GM19043 (cell line): Measurements from ENCODE around the gene HMGCS2.

Experiments
- ATAC-seq: cut with Tn5 transposase; IDR thresholded peaks from one replicate; pipeline ENCODE4 v1.9.1; 2021; ENCODE audit warnings: low read depth; ENCODE audit not compliant: unreplicated experiment

Gene HMGCS2

DNA sequence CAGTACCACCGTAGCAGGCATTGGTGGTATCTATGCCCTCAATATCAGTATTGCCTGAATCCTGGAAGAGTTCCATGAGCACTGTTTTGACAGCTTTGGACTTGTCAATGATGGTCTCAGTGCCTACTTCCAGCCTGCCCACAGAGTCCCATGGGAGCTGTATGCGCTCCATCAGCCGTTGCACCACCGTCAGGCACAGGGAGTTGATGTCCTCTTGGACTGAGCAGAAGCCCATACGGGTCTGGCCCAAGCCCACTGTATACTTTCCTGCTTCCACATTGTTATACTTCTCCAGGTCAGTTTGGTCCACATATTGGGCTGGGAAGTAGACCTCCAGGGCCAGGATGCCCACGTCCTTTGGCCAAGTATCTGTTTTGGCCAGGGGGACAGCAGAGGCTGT lies 4.5 kb downstream of the HMGCS2 start:
- ATAC-seq: no peak

DNA sequence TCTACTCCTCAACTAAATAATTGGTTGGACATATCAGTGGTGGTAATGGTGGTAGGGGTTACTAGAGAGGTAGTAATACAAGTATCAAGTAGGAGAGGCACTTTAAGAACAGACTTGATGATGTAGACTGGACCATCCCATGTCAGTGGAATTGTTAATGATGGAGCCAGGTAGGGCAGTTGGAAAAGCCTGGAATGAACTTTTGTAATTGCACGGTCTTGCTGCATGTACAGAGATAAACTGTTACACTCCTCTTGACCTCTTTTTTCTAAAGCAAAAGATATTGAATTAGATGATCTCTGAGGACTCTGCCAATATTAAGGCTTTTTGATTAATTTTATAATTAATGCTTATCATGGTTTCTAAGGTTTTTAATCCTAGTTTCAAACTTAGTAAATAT lies 5.8 kb downstream of the HMGCS2 start:
- ATAC-seq: no peak

DNA sequence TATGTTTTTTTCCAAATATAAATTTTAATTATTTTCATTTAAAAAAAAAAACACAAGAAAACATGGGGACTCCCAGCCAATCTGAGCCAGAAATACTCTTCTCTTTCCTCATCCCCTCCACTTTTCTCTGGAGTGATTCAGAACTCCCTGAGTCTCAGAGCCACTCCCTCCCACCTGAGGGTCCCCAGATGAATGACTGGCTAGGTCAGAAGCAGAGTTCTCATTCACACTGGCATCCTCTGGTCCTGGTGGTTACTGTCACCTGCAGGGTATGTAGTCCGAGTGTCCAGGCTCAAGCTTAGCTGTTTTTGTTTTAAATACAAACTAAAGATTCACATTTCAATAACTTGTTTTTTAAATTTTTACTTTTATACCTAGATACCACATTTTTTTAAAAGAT lies 6.3 kb downstream of the HMGCS2 start:
- ATAC-seq: no peak

DNA sequence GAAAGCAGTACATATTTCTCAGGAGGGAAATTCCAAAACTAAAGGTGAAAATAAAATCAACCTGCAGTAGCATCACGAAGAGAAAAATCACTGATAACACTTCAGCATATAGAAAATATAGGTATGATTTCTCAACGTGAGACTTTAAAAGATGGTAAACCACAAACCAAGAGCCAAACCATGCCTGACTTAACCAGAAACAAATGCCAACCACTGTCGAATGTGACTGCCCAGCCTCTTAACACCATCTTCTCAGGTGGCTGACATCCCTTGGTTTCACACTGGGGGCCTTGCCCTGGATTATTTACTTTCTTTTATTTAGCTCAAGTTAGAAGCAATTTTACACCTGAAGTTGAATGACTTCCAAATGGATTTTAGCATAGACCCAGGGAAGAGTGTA lies 10.1 kb downstream of the HMGCS2 start:
- no peak for ATAC-seq

DNA sequence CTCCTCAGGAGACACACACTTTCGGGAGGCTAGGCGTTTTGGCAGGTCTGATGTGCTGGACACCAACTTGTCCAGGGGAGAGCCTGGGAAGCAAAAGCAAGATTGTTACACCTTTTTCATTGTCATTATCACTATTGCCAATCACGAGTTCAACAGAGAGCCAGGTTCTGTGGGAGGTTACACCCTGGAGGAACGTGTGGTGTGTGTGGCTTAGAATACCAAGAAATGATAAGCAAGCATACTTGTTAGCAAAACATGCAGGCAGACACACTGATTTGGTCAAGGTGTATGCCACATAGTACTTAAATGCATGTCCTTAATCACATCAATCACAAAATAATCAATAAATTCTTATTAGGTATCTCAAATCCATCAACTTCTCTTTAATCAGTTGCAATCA lies 16.1 kb downstream of the HMGCS2 start:
- no peak for ATAC-seq

DNA sequence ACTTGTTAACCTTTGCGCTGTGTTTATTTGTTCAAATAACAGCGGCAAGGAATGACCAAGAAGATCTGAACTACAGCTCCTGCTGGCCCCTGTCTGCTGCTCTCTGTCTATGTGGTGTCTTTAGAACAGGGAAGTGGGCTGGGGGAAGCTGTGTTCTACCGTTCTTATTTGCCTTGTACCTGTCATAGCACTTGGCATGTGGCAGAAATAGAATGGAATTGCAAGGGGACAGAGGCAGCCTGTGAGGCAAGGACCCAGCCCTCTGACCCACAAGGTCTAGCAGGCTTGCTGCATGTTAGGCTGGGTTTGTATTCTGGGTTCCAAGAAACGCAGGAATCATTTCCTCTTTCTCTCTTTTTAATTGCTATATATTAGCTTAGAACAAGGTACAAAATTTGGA lies 20.7 kb downstream of the HMGCS2 start:
- ATAC-seq: no peak

DNA sequence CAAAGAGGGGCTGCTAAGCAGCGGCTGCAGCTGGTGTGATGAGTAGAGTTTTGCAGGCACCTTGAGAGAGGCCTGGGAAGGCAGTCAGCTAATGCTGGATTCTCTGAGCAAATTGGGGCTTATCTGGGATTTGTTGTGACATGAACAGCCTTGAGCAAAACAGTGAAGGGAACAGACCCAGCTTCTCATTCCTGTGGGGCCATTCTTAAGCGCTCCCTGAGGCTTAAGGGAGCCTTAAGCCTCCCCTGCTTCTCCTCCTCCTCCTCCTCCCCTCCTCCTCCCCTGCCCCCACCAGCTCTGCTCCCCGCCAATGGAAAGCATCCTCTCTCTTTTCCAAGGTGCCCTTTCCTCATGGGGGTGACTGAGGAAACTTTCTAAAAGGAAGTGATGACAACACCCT lies 21.3 kb downstream of the HMGCS2 start:
- no peak for ATAC-seq

DNA sequence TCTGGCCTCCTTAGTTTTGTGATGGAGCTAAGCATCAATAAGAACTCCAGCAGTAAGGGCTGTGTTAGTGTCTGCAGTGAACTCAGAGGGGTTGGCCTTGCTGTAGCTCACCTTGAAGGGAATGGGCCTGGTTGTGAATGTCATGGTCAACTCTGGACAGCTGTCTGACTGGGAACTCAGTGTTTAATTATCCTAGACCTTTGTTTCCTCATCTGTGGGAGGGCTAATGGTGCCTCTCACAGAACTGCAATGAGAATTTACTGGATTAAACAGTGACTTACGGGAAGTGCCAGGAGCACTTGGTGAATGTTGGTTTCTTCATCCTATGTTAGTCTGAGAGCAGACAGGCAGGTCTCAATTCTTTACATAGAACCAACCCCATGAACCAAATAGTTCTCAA lies 23.7 kb downstream of the HMGCS2 start:
- no peak for ATAC-seq

DNA sequence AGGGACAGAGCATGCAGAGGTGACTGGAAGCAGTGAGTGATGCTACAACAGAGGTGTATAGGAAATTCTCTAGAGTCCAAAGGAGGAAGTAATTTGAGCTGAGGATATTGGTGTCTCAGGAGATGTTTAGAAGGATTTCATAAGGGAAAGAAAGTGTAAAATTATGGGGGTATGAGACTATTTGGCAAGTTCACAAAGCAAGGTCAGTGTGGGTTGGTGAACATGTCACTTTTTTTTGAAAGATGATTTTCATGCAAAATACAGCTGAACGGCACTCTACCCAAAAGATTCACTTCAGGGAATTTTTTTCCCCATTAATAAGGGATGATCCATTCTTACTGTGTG lies 24.1 kb downstream of the HMGCS2 start:
- no peak for ATAC-seq

DNA sequence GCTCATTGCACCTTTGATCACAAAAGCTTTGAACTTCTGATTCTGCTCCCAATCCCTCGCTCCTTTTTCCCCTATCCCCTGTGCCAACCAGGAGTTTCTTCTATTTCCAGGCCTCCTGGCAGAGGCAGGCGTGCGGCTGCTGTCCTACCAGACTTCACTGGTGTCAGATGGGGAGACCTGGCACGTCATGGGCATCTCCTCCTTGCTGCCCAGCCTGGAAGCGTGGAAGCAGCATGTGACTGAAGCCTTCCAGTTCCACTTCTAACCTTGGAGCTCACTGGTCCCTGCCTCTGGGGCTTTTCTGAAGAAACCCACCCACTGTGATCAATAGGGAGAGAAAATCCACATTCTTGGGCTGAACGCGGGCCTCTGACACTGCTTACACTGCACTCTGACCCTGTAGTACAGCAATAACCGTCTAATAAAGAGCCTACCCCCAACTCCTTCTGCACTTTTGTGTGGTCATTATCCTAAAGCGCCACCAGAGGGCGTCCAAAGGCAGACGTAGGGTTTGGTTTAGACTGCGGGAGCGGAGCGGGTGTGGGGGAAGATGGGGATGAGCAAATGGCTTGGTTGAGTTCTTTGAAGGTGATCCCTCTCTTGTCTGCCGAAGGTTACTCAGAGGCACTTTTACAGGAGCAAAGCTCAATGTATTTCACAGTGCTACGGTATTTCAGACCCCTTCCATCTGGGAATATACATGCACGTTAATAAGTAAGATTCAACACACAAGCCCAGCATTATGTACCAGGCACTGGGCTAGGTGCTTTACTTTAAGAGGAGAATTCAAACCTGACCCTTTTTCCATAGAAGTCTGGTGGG lies 24.7 kb downstream of the HMGCS2 start:
- ATAC-seq: no peak

DNA sequence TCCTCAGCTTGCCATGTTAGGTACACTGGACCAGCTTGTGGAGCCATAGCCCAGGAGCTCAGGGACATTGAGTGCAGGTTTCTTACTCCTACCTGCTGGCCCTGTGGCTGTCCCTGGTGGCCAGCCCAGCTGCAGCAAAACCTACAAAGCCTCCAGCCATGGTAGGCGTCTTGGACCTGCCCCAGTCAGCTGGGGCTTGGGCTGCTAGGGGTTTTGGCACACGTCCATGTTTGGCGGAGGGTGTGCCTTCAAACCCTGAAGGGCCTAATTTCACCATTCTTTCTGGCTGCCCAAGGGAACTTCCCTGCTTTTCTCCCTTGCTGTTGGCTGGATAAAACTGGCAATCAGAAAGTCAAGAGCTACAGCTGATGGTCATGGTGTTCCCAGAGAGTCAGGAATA lies 25.4 kb downstream of the HMGCS2 start:
- ATAC-seq: no peak

DNA sequence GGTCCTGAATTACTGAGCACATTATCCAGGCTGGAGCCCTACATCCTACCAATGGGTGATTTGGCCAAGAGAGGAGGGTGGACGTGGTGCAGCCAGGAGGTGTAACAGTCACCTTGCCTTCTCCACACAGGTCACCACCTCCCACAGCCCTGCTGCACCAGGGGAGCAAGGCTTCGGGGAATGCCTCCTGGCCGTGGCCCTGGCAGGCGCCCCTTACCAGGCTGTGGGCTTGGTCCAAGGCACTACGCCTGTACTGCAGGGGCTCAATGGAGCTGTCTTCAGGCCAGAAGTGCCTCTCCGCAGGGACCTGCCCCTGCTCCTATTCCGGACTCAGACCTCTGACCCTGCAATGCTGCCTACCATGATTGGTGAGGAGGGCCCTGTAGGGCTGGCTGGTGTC lies 26.0 kb downstream of the HMGCS2 start:
- no peak for ATAC-seq

DNA sequence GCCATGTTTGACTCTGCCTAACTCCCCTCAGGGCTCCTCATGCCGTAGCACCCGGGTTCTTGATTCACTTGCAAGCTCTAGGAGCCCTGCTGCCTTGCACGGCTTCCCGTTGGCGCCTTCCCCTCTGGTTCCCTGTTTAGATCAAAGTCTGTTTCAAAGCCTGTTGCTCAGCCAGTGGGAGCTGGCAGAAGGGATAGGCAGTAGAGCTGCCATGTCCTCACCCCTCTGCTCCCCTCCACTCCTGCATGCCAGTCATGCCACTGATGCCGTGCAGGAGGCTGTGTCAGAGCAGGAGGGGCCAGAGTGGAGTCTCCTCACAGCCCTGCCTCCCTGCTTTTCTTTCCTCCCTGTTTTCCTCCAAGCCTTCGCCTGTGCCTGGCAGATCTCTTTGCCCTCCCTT lies 26.5 kb downstream of the HMGCS2 start:
- ATAC-seq: no peak

DNA sequence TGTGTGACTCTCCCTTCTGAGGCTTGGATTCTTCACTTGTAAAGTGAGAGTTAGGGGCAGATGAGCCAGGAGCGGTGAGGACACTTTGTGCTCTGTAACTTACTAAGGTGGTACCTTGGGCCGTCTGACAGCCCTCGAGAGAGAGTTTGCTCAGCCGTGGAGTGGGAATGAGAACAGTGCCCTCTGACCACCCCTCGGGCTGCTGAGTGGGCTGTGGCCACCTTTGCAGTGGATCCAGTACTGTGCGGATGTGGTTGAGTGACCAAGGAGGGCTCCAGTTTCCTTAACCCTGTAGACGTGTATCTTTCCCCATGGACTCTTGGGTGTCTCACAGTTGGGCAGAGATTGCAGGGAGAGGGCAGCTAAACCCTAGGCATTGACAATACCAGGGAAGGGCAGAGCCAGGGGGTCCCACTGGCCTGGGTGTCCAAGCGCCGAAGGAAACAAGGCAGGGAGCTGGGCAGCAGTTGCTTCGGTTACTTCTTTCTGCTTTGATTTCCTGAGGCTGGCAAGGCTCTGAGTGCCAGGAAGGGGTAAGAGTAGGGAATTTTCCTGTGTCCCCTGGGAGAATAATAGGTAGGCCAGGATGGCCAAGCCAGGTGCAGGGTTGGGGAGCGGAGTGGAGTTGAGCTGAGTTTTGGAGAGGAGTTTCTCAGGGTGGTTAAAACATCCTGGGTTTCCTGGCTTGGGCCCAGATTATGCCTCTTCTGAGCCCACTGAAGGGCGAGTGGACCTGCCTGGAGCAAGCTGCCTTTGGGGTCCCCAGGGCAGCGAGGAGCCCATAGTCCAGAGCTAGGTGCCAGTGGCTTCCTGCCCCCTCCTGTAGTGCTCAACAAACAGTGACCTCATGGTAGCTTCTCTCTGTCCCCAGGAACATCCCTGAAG lies 27.6 kb downstream of the HMGCS2 start:
- ATAC-seq: no peak

DNA sequence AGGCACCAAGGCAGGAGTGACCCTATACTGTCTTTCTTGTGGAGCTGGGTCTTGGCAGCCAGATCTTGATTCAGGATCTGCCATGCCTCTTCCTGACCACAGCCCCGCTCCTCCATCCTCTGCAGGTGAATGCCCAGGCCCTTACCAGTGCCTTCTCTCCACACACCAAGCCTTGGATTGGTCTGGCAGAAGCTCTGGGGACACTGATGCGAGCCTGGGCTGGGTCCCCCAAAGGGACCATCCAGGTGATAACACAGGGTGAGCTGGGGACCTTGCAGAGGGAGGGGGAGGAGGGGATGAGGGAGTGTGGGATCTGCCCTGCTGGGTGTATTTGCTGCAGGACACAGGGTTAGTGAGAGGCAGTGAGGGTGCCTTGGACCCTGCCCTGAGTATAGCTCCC lies 28.4 kb downstream of the HMGCS2 start:
- no peak for ATAC-seq

DNA sequence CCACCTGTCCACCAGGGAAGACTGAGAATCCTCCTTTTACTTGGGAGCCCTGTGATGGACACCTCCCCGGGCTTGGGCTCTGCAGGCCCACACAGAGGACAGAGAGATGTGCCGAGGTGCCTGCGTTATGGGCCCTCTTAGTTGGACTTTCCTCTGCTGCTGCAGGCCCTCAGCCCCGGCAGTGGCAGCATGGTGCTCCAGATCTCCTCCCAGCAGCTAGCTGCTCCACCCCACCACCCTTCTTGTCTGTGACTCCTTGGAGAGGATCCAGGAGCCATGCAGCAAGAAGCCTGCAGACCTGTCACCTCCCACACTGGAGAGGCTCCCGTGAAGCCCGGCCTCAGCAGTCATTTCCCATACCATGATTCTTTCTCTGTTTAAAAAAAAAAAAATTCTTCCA lies 29.6 kb downstream of the HMGCS2 start:
- ATAC-seq: no peak

DNA sequence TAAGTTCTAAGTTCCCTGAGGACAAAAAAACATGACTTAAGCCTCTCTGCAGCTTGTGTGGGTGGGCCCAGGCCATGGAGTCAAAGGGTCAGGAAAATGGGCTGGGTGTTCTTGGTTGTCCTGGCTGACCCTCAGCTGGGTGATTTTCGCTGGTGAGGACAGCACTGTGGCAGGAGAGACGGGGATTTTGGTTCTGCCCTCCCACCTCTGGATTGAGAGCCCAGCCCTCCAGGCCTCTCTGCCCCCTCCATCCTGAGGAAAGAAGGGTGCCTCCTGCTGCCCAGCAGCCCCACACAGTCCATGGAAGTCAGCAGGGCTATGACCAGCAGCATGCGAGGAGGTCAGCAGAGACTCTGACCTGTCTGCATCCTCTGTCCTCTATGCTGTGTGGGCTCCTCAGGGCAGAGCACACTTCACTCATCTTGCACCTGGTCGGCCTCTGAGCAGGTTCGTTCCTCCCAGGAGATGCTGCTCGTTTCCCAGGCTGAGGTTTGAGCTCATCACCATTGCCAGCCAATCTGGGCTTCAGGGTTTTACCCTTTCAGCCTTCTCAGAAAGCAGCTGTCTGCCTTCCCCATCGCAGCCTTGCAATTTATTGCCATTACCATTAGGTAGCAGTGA lies 30.5 kb downstream of the HMGCS2 start:
- no peak for ATAC-seq

DNA sequence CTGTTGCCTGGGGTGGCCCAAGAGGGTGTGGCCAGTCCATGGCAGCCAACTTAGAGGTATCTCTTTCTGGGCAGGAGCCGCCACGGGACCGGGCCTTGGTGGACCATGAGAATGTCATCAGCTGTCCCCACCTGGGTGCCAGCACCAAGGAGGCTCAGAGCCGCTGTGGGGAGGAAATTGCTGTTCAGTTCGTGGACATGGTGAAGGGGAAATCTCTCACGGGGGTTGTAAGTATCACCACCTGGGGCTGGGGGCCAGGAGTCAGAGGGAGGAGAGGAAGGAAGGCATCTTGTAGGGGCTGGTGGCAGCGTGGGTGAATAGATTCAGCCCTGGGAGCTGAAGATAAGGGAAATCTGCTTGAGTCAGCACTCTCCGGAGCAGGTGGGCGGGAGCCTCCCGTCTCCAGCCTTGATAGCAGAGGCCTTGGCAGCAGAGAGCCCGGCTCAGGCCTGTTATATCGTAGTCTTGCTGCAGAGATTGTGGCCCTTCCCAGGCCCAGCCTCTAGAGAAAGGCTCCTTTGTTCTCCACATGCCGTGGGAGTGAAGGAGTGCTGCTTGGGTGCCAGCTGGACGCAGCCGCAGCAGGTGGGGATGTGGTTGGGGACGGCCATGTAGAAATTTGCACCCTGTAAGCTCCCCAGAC lies 31.5 kb downstream of the HMGCS2 start:
- ATAC-seq: no peak

DNA sequence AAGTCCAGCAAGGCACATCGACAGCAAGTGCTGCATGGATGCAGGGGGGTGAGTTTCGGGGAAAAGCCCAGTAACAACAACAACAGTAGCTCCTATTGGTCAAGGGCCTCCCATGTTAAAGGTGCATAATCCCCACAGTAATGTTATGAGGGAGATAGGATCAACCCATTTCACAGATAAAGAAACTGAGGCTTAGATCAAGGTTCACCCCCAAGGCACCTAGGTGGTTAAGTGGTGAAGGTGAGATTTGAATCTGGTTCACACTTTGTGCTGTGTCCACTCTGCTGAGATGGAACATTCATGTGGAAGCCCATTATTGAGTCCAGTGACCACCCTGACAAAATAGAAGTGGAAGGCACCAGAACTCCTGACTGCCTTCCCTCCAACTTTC lies 32.1 kb downstream of the HMGCS2 start:
- ATAC-seq: no peak

DNA sequence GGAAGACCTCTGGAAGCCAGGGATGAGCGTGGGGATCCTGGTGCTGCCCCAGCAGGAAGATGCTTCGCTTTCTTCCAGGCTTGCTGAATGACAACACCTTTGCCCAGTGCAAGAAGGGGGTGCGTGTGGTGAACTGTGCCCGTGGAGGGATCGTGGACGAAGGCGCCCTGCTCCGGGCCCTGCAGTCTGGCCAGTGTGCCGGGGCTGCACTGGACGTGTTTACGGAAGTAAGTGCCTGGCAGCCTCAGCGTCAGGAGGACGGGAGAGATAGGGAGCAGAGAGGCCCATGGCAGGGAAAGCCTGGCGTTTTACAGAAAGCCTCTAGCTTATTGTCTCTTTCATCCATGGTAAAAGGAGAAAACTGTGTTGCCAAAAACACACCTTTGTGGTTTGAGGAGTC lies 33.5 kb downstream of the HMGCS2 start:
- no peak for ATAC-seq

DNA sequence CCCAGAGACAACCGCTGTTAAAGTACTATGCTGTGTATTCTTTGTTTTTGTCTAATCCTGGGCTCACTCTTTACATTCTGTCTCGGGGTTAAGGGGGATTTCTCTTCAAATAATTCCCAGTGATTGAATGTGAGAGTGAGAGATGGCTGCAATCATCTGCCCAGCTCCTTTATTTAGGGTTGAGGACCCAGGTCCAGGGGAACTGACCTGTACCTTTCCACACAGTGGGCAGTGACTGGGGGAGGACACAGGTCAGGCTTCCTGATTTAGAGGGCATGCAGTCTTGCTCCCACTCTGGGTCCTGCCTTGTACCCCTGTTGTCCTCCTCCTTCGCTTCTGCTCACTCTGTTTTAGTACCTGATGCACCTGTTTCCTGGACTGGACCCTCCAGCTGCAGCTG lies 35.0 kb downstream of the HMGCS2 start:
- ATAC-seq: no peak
